NCI-H2227 (cell line): ENCODE data around the gene MRC1.

Experiments
- DNase-seq: peaks from one replicate; lab custom pipeline; 2025; ENCODE audit not compliant: unreplicated experiment; lab: John Stamatoyannopoulos, UW

The MRC1 gene

GRCh38 chr10:17842641-17843040, 33.5 kb downstream of the MRC1 start:
- DNase-seq = no peak

DNA sequence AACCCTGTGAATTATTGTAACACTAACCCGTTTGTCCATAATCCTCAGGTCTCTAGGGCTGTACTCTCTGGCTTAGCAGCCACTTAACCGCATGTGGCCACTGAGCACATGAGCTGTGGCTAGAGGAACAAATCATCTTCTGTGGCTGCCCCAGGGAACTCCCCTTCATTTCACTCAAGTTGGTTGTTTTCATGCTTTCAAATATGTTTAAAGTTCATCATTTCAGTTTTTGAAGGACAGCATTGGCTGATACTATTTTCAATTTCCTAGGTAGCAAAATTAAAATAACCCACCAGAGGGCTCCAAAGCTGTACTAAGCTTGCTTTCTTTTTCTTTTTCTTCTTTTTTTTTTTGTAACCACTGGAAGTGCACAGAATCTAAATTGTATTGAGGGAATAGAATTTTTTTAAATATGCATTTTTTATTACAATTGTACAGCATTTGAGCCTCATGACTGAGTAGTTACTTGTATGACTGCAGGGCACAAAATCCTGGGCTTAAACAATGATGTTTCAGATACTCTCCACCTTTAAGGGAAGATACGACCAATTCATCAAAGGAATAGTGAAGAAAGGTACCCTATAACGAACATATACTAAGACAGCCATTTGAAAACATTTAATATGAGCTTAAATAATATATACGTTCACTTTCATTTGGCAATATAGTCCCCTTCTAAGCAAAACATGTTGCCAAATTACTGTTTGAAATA, 38.6 kb downstream of the MRC1 start:
- DNase-seq = no peak

DNA sequence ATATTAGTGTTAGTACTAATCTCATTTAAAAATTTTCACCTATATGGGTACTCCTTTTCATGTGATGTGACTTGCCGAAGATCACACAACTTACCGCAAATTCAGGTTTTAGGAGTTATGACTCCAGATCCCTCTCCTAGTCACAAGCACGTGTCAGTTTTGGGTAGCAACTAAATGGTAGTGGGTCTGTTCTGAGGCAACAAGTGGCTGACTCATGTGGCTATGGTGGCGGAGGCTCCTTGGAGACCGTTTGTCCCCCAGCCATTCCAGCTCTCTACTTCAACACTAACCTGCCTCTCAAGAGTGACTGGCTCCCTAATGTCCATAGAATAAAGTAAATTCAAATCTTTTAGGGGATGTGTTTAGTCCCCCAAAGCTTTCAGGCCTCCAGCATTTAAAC, 39.5 kb downstream of the MRC1 start:
- no peak for DNase-seq

- DNase-seq = no peak
Observed at GRCh38 chr10:17850501-17850900, 41.4 kb downstream of the MRC1 start.

DNA sequence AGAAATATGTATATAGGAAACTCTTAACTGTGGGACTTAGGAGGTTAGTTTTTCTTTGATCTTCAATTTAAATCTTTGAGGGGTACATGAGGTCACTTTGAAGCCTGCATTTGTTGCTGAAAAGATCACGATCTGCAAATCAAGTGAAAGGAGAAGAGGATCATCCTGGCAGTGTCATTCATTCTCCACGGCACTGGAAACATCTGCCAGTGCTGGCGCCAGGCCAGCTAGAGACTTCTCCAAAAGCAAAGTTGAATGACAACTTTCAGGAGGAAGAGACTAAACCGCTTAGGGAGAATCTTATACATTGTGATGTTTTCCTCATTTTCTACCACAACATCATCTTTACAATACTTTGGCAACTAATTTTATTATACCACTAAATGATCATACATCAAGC, 42.5 kb downstream of the MRC1 start:
- no peak for DNase-seq

DNA sequence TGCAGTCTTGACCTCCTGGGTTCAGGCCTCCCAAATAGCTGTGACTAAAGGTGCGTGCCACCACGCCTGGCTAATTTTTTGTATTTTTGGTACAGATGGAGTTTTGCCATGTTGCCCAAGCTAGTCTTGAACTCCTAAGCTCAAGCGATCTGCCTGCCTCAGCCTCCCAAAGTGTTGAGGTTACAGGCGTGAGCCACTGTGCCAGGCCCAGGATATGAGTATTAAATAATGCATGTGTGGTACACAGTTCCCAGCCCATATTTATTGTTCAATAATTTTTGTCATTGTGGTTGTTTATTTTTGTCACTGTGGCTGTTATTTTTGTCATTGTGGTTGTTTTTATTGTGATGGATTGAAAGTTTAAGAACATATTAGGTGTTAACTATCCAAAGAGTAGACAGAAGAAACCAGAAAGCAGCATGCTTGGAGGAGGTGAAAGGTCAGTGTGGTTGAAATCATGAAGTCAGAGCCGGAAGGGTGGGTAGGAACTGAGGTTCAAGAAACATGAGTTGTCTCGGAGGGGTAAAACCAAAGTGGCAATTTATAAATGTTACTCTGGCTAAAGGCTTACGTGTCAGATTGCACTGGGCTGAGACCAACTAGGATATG, 45.0 kb downstream of the MRC1 start:
- no peak for DNase-seq

DNA sequence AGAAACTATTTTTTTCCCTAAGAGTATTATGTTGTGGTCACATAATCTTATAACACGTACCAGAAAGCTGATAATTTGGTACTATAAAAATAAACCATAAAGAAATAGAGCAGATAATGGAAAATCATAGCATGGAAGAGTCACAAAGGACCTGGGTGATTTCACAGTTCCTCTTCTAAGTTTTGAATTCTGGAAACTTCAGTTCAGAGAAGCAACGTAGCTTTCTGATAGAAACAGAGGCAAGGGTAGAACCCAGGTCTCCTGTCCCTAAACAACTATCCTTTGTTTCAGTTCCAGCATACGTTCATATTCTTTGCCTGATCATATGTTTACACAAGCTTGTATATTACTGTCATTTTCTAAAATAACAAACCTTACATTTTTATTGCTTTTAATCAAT, 47.9 kb downstream of the MRC1 start:
- no peak for DNase-seq

DNA sequence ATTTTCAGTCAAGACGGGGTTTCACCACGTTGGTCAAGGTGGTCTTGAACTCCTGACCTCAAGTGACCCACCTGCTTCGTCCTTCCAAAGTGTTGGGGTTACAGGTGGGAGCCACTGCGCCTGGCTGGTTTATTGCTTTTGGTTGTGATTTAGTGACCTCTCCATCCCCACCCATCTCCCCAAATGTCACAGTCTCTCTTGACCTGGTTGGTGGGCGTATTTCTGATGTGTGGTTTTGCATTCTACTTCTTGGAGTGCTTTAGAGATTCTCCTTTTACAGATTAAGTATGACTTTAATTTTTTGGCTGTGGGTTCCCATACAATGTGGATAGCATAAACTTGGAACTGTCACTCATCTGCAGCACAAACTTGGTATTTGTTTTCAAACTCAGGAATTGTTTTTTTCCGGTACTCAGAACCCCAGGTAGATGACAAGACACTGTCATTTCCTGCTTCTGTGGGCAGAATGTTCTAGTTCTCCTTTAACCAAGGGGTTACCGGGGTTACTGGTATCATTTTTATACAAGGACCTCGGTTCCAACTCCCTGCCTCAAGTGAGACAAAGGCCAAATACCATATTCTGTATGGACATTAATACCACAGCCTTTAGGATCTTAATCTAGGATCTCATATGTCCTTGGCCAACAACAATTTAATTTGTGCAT, 50.5 kb downstream of the MRC1 start:
- DNase-seq = no peak

- no peak for DNase-seq
Observed at GRCh38 chr10:17861760-17862159, 52.6 kb downstream of the MRC1 start.

GRCh38 chr10:17865351-17865750, 56.2 kb downstream of the MRC1 start:
- no peak for DNase-seq

- no peak for DNase-seq
Observed at GRCh38 chr10:17866346-17866745, 57.2 kb downstream of the MRC1 start.

- DNase-seq = no peak
Observed at GRCh38 chr10:17867056-17867455, 57.9 kb downstream of the MRC1 start.

GRCh38 chr10:17871036-17871435, 61.9 kb downstream of the MRC1 start:
- no peak for DNase-seq

GRCh38 chr10:17872191-17873091, 63.3 kb downstream of the MRC1 start:
- no peak for DNase-seq

GRCh38 chr10:17873946-17874345, 64.8 kb downstream of the MRC1 start:
- DNase-seq = no peak

DNA sequence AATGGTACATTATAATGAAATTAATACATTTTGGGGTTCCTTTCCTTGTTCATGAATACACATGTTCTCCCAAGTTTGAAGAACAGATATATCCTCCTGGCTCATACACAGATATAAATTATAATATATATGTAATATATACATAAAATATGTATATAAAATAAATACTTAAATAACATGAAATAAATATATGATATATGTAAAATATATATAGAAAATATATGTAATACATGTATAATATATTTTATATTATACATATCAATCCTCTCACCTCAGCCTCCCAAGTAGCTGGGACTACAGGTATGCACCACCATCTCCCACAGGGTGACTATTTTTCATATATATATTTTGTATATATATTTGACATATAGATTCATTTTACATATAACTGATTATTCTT, 68.0 kb downstream of the MRC1 start:
- no peak for DNase-seq

- no peak for DNase-seq
Observed at GRCh38 chr10:17878896-17879295, 69.7 kb downstream of the MRC1 start.

DNA sequence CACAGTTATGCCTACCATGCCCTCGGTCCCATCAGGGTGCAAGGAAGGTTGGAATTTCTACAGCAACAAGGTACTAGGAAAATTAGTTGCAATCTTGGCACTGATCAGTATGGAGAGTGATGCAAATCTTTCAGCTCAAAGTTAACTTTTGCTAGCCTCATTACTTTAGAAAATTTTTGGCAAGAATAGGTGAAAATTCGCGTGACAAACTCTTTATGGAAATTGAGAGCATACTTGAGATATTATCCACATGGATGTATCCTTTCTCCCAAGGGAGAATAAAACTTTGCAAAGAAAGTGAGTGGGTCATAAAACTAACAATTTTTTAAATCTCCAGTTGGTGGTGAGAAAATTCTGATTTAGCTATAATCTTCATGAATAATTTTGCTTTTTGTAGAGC, 71.5 kb downstream of the MRC1 start:
- DNase-seq = no peak

DNA sequence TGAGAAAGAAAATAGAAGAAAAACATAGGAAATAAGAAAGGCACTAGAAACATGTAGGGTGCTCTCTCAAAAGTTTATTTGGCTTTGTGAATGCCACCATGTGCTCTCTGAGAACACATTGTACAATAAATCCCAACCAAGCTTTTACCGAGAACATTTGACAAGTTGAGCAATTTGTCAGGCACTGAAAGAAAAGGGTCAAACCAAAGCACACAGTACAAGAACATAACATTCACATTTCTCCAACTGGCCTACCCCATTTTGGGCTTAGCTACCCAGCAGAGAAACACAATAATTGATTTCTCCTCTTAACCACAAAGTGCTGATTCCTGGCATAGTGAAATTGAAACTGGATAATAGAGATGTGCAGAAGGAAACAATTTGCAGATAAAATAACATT, 73.4 kb downstream of the MRC1 start:
- no peak for DNase-seq

GRCh38 chr10:17883621-17884020, 74.5 kb downstream of the MRC1 start:
- DNase-seq = no peak

- no peak for DNase-seq
Observed at GRCh38 chr10:17888189-17888588, 79.0 kb downstream of the MRC1 start.
